Frontal cortex (tissue), 4 donors: ENCODE data around the gene COL28A1. TPM values are rescaled to one million over a fixed set of nuclear protein-coding genes. Genes with fewer than 3 reads are reported as not detected.

Experiments
- DNase-seq, 2 donors: peaks; one replicate each; pipeline ENCODE4 v3.0.0; 2012; ENCODE audit warnings: low spot score in 2 of 2
- FAIRE-seq: peaks from 2 replicates; lab custom pipeline; 2012; peaks lifted over from hg19 to GRCh38; lab: Jason Lieb, UNC
- total RNA-seq: library from RNA; depleted of rRNA; stranded (reverse); fragments of >200 nt; gene quantifications from one replicate; pipeline ENCODE4 v1.2.3, GENCODE V29; 2014
- donor health status: control.
- donor health status: control.
- donor health status: control.

The COL28A1 gene
- total RNA-seq, 1 donor from 2014 or later: 0.82 TPM

- DNase-seq: no peak
- FAIRE-seq: no peak
These were observed 181.0 kb downstream of the COL28A1 start for GRCh38 chr7:7354674-7355073.

DNA sequence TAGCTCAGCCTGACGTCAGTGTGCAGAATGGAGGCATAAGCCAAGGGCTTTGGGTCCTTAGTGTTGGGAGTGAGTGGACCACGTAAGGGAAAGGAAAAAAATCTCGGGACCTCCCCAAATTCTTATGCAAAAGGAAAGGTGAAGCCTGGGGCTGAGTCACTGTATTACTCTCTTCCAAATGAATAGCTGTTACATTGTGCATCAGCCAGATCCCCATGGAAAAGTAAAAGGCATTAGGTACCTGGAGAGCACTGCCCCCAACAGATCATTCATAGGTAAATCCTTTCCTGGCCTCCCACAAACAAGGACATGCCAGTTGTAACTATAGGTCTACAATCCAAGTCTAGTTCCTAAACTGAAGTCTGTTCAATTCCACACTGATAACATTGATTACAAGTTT lies 182.8 kb downstream of the COL28A1 start:
- DNase-seq: no peak

DNA sequence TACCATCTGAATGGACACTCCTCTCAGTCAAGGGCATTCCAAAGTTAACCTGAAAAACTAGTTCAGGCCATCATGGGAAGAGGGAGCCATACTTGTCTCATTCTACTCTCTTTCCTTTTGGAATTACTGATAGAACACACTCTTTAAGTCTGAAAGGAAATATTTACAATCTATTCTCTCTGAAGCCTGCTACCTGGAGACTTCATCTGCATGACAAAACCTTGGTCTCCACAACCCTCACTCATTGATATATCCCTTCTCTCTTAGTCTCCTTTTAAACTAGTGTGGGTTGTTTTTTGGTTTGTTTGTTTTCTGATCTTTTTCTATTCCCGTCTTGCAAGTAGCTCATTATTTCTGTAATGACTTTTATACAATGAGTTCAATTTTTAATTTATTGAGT lies 183.8 kb downstream of the COL28A1 start:
- FAIRE-seq: no peak
- no peak for DNase-seq

More for the DNA sequence above, 182.8 kb downstream of the COL28A1 start:
- FAIRE-seq: no peak

GRCh38 chr7:7351156-7351555 lies 184.5 kb downstream of the COL28A1 start:
- DNase-seq (no peak), FAIRE-seq (no peak)

DNA sequence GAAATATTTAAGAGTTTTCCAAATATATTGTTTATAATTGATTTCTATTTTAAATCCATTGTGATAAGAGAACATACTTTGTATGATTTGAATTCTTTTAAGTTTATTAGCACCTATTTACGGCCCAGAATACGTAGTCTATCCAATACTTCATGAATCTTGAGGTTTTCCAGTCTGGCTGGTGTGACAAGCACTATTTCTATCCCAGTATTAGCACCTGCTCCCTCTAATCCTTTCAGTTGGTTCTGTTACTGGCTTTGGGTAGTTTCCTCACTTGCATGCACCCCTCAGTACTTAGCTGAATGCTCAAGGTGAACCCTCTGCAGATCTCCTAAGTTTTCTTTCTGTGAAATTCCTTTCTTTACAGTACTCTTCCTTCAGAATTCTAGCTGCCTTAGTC lies 186.5 kb downstream of the COL28A1 start:
- DNase-seq (no peak), FAIRE-seq (no peak)

GRCh38 chr7:7347045-7347444 lies 188.6 kb downstream of the COL28A1 start:
- FAIRE-seq (no peak), DNase-seq (no peak)

- no peak for DNase-seq
- no peak for FAIRE-seq
These were observed 191.1 kb downstream of the COL28A1 start for GRCh38 chr7:7344583-7344982.

GRCh38 chr7:7335909-7336308 lies 199.8 kb downstream of the COL28A1 start:
- DNase-seq (no peak), FAIRE-seq (no peak)

DNA sequence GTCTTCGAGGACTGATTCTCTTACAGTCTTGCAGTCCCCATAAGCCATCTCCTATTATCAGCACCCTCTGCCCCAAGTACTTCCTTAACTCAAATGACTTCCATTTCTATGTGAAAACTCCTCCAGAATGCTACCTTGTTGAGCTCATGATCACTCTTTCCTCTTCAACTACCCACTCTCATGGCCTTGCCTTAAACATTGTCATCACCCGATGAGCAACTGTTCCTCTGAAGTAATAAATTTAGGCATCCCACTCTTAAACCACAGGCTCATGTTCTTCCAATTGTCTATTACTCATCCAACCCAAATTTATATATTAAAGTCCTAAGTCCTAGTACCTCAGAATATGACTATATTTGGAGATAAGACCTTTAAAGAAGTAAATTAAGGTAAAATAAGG lies 200.5 kb downstream of the COL28A1 start:
- DNase-seq: no peak
- no peak for FAIRE-seq

GRCh38 chr7:7333610-7334009 lies 202.1 kb downstream of the COL28A1 start:
- DNase-seq (no peak), FAIRE-seq (no peak)

DNA sequence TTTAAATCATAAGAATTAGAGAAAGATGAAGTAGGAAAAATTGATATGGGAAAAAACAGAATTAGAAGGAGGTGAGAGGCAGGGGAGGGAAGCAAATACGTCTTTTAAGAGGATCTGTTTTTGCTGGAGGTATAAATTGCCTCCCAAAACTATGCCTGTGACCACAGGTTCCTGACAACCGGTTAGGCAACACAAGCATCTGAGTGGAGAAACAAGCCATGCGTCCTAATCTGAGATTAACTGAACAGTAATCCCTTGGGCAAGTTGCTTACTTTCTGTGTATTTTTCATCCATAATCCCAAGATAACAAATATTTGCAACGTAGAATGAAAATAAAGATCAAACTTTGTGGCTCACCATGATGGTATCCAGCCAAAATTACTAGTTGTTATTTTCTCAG lies 204.2 kb downstream of the COL28A1 start:
- FAIRE-seq: no peak
- DNase-seq: no peak

- DNase-seq (no peak), FAIRE-seq (no peak)
These were observed 204.7 kb downstream of the COL28A1 start for GRCh38 chr7:7330997-7331396.

GRCh38 chr7:7329326-7329725 lies 206.3 kb downstream of the COL28A1 start:
- DNase-seq (no peak), FAIRE-seq (no peak)

GRCh38 chr7:7327423-7327822 lies 208.2 kb downstream of the COL28A1 start:
- FAIRE-seq (no peak), DNase-seq (no peak)

DNA sequence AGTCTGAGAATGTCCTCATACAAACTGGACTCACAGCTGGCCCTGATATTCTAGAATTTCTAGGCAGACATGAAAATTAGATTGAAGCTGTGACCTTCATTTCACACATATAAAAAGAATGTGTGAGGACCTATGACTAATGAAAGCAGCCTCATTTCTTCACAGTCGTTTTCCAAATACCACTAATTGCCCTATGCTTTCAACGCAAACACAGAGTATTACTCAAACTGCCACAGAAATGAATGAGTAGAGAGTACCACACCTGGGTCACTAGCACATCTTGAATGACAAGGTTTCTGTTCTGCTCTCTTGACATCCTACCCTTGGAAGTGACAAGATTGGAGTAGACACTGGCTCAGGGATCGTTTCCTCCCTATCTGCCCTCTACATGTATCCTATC lies 211.0 kb downstream of the COL28A1 start:
- DNase-seq: no peak
- FAIRE-seq: no peak

DNA sequence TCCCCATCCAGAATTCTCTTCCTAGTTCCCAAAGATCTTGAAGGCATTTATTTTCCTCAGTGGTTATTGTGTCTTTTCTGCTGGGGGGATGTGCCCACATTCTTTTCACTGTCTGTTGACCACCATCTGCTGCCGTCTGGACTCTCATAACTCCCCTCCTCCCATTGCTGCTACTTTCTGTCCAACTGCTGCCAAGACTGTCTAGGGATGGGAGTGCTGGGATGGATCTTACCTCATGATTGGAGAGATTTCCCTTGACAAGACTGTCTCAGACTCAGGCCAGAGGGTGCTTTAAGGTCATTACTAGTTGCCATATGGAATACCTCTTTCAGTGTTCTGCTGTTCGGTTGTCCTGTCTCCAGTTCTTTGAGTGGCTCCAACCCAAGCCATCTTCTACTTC lies 211.8 kb downstream of the COL28A1 start:
- no peak for FAIRE-seq
- DNase-seq: no peak

- DNase-seq: no peak
- FAIRE-seq: no peak
These were observed 212.3 kb downstream of the COL28A1 start for GRCh38 chr7:7323352-7323751.

DNA sequence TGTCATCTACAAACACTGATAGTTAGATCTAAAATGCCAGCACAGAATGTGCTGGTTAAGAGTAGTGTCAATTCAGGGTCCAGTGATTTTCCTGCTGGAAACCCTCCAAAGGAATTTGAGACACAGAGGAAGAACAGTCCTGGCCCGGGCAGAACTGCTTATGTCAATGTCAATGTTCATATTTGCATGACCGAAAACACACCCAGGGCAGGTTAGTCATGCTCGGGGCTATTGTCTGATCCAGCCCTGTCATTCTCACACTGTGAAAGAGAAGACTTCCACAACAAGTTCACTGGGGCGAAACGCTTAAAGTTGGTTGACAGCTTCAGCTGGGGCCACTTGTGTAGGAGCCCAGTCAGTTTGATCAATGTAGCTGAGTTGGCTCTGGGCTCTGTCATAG lies 214.0 kb downstream of the COL28A1 start:
- no peak for FAIRE-seq
- DNase-seq: no peak

- DNase-seq (no peak), FAIRE-seq (no peak)
These were observed 217.1 kb downstream of the COL28A1 start for GRCh38 chr7:7318601-7319000.

DNA sequence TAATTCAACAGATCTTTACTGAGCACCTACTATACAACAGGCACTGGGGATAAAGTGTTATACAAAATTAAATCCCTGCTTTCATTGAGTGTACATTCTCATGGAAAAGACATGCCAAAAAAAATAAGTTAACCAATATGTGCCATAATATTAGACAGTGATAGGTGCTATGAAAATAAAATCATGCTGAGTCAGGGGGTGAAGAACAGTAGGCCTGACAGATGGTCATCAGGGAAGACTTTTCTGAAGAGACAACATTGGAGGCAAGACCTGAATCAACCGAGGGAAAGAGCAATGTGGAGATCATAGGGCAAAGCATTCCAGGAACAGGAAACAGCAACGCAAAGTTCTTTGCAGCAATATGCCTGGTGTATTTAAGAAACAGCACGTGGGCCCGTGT lies 217.8 kb downstream of the COL28A1 start:
- FAIRE-seq: no peak
- DNase-seq: no peak

DNA sequence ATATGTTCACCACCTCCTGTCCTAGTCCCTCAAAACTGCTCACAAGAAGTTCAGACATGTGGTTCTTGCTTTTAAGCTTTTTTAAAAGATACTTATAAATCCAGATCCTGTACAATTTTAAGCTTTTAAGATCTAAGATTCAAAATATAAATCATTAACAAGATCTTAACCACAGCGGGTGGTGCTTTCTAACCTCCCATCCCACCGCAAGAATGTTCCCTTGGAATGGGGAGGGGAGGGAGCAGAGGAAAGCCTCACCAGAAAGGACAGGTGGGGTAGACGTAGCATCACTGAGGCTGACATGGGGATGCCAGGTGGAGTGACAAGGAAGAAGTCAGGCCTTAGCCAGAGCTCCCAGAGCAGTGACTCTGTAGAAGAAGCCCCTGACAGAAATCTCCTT lies 219.8 kb downstream of the COL28A1 start:
- DNase-seq: no peak
- no peak for FAIRE-seq

GRCh38 chr7:7312323-7312722 lies 223.3 kb downstream of the COL28A1 start:
- no peak for FAIRE-seq
- no peak for DNase-seq

DNA sequence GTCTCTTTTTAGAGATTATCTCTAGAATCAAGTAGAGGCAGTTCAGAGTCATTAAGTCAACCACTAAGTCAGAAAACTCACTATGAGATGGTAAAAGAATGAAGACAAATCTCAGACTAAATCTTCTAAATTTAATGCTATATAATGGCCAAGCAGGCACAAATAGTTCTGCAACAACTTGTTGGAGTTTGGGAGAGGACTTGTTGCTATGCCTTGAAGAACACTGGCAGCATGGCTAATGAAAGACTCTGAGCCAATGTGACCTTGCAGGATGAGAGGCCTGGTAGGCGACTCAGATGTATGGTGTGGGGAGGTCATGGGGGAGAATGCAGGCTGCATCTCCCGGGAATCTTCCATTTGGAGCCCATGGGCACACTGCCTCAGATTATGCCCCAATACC lies 224.7 kb downstream of the COL28A1 start:
- DNase-seq (no peak), FAIRE-seq (no peak)
